ENCODE results near the gene CCDC102A.
"Not testable (repeated sequence)": the region's sequence is repeated elsewhere in the genome, so short reads cannot be mapped to it uniquely, and the experiment has no call there.

Gene CCDC102A

DNA sequence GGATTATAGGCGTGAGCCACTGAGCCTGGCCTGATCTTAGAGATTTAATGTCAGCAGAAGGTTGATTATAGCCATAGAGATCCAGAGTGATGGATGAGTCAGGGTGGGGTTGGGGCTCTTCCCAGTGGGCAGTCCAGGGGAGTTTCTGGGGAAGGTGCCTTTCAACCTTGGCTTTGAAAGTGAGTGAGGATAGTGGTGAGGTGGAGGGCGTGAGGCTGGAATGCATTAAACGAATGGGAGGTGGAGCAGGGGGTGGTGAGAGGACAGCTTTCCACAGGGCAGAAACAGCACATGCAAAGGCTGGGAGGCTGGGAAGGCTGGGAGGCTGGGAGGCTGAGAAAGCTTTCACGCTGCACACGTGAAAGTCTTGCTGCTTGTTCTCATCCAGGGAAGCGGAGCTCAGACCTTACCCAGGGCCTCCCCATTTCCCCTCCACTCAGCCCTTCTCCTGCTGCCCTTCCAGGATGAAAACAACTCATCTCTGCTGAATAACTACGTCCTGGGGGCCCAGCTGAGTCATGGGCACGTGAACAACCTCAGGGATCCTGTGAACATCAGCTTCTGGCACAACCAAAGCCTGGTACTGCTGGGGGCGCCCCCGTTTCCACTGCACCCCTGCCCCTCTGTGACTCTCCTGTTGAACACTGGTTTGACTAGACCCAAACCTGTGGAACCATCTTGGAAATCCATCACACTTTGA is 28.4 kb upstream of the CCDC102A start:
- DNase-seq: no peak

DNA sequence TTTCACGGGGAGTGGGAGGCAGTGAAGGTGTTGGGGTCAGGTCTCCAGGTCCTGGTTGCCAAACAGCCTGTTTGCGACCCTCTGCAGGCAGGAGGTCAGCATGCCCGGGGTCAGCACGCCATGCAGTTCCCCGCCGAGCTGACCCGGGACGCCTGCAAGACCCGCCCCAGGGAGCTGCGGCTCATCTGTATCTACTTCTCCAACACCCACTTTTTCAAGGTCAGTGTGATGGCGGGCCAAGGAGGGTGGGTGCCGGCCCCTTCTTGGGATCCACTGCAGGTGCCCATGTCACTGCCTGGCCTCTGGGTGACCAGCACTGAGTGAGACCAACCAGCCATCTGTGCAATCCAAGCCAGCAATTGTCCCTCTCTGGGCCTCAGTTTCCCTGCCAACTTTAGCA is 27.4 kb upstream of the CCDC102A start:
- no peak for DNase-seq

DNA sequence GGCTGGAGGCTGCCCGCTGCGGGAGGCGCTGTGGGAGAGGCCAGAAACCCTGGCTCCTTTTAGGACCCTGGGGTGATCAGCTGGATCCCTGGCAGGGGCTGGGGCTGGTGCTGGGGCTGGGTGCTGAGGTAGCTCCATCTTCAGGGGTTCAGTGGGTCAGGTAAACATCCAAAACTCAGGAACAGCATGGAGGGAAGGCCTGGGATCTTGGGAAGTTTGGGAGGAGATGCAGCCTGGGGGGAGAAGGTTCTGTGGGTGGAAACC is 27.0 kb upstream of the CCDC102A start:
- DNase-seq: no peak

DNA sequence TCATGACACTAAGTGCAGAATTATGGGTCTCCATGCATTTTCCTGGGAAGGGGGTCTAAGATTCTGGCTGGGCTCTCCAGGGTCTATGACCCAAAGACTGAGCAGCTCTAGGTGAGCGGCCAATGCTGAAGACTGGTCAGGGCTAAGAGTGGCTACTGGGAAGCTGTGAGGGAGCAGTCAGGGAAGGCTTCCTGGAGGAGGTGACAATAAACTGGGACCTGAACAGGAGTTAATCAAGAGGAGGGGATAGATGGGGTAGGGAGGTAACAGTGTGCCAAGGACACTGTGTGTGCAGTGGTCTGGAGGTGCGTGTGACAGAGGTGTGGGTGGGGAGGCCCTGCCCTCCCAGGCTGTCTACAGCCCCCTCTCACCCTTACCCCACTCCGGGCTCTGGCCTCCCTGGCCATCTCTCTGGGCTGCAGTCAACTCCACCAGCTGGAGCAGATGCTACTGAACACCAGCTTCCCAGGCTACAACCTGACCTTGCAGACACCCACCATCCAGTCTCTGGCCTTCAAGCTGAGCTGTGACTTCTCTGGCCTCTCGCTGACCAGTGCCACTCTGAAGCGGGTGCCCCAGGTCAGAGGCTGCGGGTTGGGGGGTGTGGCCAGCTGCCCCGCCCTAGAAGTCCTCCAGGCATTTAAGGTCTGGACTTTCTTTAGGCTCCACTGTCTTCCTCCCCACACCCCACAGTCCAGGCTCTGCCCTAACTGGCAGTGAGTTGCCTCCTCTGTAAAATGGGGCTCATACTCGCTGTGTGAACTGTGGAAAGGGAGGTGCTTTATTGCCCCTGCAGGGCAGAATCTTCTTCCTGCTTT is 26.5 kb upstream of the CCDC102A start:
- no peak for DNase-seq

DNA sequence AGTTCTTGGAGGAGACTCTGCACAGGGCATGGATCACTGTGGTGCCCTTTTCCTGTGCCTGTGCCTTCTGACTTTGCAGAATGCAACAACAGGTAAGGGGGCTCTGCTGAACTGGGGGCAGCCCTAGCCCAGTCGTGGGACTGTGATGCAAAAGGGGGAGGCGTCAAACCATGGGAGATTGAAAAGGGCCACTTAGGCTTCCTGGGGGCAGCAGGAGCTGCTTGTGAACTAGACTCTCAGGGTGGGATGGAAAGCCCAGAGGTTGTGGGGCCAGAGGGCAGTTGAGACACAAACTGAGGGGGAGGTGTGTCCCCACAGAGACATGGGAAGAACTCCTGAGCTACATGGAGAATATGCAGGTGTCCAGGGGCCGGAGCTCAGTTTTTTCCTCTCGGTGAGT is 25.7 kb upstream of the CCDC102A start:
- DNase-seq: no peak

DNA sequence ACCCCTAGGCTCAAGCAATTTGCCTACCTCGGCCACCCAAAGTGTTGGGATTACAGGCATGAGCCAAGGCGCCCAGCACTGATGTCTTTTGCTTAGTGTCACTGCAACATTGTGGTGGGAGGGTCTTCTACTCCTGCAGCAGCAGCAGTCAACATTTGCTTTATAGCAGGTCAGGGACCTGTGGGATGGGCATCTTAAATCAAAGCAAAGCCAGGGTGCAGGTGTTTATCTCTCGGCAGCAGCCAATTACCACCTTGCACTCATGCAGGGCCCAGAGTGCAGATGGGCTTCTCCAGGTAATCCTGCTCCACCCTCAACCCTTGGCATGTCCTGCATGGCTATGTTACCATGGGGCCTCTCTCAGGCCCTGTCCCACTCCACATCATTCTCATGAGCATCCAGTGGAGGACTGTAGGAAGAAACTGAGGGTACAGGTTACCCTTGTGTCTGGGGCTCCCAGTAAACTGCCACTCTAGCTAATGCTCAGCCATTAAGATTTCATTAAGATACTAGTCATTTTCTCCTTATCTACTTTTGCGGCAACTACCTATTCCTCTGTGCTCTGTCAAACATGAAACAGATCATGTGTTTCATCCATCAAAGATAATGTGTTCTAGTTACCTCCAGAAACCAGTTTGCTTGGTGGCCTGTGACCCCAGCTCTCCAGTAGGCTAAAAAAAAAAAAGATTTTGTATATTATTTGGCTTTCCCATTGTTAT is 22.9 kb upstream of the CCDC102A start:
- DNase-seq: no peak

DNA sequence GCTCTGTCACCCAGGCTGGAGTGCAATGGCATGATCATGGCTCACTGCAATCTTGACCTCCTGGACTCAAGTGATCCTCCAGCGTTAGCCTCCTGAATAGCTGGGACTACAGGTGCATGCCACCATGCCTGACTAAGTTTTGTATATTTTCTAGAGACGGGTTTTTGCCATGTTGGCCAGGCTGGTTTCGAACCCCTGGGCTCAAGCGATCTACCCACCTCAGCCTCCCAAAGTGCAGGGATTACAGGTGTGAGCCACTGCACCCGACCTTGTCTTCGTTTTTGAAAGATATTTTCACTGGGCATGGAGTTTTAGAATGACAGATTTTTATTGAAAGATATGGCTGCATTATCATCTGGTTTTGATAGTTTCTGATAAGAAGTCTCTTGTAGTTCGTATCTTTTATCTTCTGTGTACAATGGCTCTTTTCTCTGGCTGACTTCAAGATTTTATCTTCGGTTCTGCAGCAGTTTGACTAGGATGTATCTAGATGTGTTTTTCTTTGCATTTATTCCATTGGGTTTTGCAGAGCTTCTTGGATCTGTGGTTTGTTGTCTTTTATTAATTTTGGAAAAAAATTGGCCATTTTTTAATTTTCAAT is 20.7 kb upstream of the CCDC102A start:
- no peak for DNase-seq

DNA sequence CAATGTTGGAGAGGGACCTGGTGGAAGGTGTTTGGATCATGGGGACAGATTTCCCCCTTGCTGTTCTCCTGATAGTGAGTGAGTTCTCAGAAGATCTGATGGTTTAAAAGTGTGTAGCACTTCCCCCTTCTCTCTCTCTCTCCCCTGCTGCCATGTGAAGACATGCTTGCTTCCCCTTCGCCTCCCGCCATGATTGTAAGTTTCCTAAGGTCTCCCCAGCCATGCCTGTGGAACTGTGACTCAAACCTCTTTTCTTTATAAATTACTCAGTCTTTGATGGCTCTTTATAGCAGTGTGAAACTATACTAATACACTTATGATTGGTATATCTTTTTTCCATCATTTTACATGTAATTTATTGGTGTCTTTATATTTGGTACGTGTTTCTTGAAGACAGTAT is 19.5 kb upstream of the CCDC102A start:
- no peak for DNase-seq

DNA sequence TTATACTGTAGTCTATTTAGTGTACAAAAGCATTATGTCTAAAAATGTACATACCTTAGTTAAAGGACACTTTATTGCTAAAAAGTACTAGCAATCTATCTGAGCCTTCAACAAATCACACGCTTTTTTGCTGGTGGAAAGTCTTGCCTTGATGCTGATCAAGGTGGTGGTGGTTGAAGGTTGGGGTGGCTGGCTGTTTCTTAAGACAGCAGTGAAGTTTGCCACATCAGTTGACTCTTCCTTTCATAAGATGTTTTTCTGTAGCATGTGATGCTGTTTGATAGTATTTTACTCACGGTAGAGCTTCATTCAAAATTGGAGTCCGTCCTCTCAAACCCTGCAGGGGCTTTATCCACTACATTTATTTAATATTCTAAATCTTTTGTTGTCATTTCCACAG is 14.7 kb upstream of the CCDC102A start:
- DNase-seq: no peak

DNA sequence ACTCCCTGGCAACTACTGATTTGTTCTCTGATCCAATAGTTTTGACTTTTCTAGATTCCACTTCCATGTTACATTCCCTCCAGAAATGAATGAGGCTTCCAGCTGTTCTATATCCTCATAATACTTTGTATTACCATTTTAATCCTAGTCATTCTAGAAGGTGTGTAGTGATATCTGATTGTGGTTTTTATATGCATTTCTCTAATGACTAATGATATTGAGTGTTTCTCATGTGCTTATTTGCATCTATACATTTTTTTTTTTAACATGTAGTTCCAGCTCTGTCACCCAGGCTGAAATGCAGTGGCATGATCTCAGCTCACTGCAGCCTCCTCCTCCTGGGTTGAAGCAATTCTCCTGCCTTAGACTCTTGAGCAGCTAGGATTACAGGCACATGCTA is 13.4 kb upstream of the CCDC102A start:
- DNase-seq: no peak

DNA sequence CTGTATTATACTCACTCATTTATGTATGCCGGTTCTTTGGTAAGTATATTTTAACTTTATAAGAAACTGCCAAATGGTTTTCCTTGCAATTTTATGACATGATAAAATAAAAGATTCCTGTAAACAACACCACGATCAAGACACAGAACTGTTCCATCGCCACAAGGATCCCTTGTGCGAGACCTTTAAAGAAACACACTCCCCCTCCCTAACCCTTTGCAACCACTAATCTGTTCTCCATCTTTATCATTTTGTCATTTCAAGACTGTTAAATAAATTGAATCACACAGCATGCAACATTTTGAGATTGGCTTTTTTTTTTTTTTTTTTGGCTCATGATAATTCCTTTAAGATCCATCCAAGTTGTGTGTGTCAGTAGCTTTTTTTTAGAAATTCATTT is 12.0 kb upstream of the CCDC102A start:
- DNase-seq: no peak

DNA sequence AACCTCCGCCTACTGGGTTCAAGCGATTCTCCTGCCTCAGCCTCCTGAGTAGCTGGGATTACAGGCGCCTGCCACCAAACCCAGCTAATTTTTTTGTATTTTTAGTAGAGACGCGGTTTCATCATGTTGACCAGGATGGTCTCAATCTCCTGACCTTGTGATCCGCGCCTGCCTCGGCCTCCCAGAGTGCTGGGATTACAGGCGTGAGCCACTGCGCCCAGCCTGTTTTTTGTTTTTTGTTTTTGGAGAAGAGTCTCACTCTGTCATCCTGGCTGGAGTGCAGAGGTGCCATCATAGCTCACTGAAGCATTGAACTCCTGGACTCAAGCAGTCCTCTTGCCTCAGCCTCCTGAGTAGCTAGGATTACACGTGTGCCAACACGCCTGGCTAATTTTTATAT is 11.2 kb upstream of the CCDC102A start:
- DNase-seq: not testable (repeated sequence)

DNA sequence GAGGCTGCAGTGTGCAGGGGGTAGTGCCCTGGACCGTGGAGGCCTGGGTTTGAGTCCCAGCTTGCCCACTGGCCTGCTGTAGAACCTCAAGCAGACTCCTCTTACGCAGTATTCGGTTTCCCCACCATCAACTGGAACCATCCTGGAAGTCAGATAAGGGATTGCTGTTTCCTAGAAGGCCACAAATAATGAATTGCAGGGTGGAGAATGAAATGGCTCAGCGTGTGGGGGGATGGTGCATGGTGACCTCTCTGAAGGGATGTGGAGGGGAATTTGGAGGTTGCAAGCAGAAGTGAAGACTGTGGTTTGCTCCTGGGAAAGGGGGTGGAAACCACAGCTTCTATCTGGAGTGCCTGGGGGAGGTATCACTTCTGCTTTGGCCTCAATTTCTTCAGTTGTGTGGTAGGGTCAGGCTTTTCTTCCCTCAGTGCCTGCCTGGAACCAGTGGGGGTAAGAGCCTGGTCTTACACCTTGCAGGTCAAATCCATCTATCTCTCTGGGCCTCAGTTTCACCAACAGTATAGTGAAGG is 7.8 kb upstream of the CCDC102A start:
- no peak for DNase-seq

DNA sequence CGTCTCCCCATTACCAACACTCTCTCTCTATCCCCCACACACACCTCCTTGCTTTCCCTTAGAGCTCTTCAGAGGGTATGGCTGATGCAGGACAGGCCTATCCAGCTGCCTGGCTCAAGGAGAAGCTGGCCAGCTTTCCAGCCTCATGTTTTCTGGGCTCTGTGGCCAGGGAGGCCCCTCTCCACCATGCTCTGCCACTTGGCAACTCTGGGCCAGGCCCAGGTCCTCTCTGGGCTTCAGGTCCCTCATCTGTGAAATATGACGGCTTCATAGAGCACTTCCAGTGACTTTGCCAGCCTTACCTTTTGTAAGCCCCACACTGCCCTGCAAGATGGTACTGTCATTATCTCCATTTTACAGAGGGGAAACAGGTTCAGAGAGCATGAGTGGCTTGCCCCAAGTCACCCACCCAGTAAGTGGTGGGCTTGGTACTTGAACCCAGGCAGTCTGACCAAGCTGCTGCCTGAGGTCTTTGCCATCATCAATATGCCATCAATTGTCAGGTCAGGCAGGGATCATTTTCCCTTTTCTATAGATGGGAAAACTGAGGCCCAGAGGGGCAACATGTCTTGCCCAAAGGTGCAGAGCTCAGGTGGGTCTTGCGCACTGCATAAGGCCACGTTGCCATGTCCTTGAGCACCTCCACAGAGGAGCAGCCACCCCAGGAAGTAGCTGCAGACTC is 5.5 kb upstream of the CCDC102A start:
- DNase-seq: no peak

DNA sequence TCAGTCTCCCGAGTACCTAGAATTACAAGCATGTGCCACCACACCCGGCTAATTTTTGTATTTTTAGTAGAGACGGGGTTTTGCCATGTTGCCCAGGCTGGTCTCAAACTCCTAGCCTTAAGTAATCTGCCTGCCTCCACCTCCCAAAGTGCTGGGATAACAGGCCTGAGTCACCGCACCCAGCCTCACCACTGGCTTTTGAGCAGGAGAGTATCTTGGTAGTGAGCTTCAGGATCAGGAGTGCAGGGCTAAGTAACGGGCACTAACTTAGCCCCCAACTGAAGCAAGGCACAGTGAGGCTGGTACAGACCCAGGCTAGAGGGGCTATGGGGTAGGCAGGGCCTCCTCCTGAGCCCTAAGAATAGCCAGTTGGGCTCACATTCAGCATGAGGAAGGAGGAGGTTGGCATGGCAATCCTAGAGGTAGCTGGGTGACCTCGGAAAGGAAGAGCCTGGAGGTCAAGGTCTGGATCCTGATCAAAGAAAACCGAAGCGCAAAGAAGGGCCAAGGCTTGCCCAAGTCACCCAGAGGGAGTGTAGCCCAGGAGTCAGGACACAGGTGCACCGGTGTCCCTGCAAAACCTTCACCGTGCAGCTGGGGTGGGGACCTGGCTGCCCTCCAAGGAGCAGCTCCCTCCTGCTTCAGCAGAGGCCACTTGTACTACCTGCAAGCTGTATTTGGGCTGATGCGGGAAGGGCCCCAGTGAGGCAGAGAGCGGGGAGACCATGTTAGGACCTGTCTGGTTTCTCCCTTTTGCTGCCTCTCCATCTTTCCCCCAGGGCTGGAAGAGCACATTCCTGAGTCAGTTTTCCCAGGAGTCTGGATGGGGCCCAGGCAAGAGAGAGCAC is 4.8 kb upstream of the CCDC102A start:
- no peak for DNase-seq

DNA sequence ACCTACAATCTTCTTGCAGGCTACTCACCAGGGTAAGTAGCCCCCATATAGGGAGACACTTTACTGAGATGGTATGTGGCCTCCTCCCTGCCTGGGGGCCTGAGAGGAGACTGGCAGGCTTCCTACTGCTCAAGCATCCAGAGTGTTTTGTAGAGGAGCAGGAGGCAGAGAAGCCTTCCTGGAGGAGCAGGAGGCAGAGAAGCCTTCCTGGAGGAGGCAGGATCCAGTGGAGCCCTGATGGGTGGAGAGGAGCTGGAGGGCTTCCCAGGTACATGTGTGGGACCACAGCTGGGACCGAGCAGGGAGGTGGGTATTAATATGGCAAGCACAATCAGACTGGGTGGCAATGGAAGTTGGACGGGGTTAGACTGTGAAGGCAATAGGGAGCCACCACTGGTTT is 4.0 kb upstream of the CCDC102A start:
- DNase-seq: no peak

DNA sequence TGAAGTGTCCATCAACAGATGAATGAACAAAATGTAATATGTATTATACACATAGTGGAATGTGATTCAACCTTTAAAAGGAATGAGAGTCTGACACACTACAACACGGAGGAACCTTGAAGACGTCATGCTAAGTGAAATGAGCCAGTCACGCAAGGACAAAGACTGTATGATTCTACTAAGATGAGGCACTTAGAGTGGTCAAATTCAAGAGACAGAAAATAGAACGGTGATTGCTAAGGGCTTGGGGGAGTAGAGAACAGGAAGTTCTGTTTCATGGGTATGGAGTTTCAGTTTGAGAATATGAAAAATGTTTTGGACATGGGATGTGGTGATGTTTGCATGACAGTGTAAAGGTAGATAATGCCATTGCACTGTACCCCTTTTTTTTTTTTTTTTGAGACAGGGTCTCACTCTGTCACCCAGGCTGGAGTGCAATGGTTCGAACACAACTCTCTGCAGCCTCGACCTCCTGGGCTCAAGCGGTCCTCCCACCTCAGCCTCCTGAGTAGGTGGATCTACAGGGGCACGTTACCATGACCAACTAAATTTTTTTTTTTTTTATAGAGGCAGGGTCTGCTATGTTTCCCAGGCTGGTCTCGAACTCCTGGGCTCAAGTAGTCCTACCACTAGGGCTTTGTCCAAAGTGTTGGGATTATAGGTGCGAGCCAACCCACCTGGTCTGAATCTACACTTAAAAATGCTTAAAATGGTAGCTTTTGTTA is 2.9 kb upstream of the CCDC102A start:
- no peak for DNase-seq

DNA sequence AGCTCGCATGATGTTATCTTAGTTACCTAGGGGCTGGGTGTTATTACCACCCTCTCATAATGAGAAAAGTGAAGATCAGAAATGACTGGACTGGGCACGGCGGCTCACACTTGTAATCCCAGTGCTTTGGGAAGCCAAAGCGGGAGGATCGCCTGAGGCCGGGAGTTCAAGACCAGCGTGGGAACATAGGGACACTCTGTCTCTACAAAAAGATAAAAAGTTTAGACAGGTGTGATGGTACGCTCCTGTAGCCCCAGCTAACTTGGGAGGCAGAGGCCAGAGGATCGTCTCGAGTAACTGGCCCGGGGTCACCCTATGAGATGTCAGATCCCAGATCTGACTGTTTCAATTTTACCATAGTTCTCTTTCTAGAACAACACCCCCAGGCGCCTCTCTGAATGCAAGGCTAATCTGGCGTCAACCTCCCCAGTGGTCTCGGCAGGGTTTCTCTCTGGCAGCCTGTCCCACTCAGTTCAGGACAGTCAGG is 1.9 kb upstream of the CCDC102A start:
- no peak for DNase-seq

DNA sequence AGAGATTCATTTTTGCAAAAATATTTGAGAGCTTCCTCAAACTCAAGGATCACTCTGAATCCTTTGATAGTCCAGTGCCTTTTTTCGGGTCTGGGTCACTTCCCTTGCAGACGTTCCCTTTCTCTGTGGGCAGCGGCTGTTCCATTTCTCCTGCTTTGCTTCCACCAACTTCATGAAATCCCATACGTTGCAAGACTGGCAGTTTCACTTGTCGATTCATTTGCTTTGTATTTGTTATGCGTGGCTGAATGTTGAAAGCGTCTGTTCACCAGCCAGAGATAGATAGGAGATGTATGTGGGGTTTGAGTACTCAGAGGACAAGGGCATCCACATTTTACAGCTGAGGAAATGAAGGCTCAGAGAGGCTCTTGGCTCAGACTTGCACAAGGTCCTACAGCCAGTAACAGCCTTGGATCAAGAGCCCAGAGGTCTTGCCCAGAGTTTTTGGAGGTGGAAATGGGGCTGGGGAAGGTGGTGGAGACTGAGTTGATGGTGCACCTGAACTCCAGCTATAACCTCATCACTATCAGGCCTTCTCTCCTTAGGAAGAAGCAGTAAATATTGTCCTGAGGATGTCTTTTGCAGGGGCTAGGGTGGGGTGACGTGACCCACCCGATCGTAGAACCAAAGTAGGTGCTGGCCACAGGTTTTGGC is 1.3 kb upstream of the CCDC102A start:
- DNase-seq: no peak

DNA sequence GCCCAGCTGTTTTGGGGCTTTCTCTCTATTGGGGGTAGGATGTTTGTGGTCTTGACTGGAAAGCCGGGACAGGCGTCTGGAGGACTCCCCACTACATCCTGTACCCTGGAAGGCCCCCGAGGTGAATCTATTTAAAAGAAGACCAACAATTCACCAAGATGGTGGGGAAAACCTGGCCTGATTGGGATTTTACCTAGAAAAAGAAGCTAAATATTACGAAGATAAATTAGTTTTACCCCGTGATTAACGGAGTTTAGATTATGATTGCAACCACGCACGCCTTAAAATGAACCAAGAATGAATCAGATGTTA is 779 bp upstream of the CCDC102A start:
- no peak for DNase-seq
